C1 segment of cervical spinal cord (tissue), 14 donors: ENCODE measurements around the gene SNAPC4.
A peak's percentile ranks its signal among the peaks of the same experiment; 100 is the strongest.

Source experiments
- DNase-seq, 14 donors: peaks; one replicate each; lab custom pipeline; 2025; lab: John Stamatoyannopoulos, UW

The SNAPC4 gene

GRCh38 chr9:136391737-136392537, 8.0 kb downstream of the SNAPC4 start:
- no peak for DNase-seq

GRCh38 chr9:136389396-136389795, 10.6 kb downstream of the SNAPC4 start:
- no peak for DNase-seq

GRCh38 chr9:136387217-136387616, 12.8 kb downstream of the SNAPC4 start:
- no peak for DNase-seq

- DNase-seq = no peak
Observed at GRCh38 chr9:136386018-136386417, 14.0 kb downstream of the SNAPC4 start.

GRCh38 chr9:136385015-136385414, 15.0 kb downstream of the SNAPC4 start:
- no peak for DNase-seq

GRCh38 chr9:136383436-136383835, 16.5 kb downstream of the SNAPC4 start:
- DNase-seq = no peak

GRCh38 chr9:136381966-136382513, 17.9 kb downstream of the SNAPC4 start:
- no peak for DNase-seq

- peak in 3 of 14 donors; percentile 44 to 64 (median 46) for DNase-seq
Observed at GRCh38 chr9:136381311-136381710, 18.7 kb downstream of the SNAPC4 start.

- DNase-seq = no peak
Observed at GRCh38 chr9:136380381-136380780, 19.6 kb downstream of the SNAPC4 start.

GRCh38 chr9:136379891-136380290, 20.1 kb downstream of the SNAPC4 start:
- DNase-seq = no peak

GRCh38 chr9:136379401-136379800, 20.6 kb downstream of the SNAPC4 start:
- no peak for DNase-seq

GRCh38 chr9:136379003-136379287, 21.0 kb downstream of the SNAPC4 start:
- no peak for DNase-seq

GRCh38 chr9:136378170-136379002, 21.6 kb downstream of the SNAPC4 start:
- DNase-seq = no peak

GRCh38 chr9:136377341-136378169, 22.4 kb downstream of the SNAPC4 start:
- peak in 2 of 14 donors; percentile 10 to 28 for DNase-seq

GRCh38 chr9:136376457-136376856, 23.5 kb downstream of the SNAPC4 start:
- DNase-seq = no peak

- no peak for DNase-seq
Observed at GRCh38 chr9:136375096-136375495, 24.9 kb downstream of the SNAPC4 start.

- no peak for DNase-seq
Observed at GRCh38 chr9:136374183-136374575, 25.8 kb downstream of the SNAPC4 start.

GRCh38 chr9:136373300-136374182, 26.4 kb downstream of the SNAPC4 start, which contains the start of gene CARD9:
CARD9 (minus strand) TSS chr9:136373669; CDS start chr9:136372078, 1,591 bp downstream.
- peak in 8 of 14 donors; percentile 11 to 63 (median 53) for DNase-seq

- peak in 7 of 14 donors; percentile 12 to 61 (median 49) for DNase-seq
Observed at GRCh38 chr9:136372561-136373299, 27.2 kb downstream of the SNAPC4 start.

- DNase-seq = no peak
Observed at GRCh38 chr9:136372006-136372405, 28.0 kb downstream of the SNAPC4 start.
